Eye (tissue), 1 donor: ENCODE results near the gene ABCG2.
"Not testable (repeated sequence)": the region's sequence is repeated elsewhere in the genome, so short reads cannot be mapped to it uniquely, and the experiment has no call there.

Experiments
- DNase-seq: peaks from one replicate; pipeline ENCODE4 v3.0.0-alpha.2; 2015

Gene ABCG2

DNA sequence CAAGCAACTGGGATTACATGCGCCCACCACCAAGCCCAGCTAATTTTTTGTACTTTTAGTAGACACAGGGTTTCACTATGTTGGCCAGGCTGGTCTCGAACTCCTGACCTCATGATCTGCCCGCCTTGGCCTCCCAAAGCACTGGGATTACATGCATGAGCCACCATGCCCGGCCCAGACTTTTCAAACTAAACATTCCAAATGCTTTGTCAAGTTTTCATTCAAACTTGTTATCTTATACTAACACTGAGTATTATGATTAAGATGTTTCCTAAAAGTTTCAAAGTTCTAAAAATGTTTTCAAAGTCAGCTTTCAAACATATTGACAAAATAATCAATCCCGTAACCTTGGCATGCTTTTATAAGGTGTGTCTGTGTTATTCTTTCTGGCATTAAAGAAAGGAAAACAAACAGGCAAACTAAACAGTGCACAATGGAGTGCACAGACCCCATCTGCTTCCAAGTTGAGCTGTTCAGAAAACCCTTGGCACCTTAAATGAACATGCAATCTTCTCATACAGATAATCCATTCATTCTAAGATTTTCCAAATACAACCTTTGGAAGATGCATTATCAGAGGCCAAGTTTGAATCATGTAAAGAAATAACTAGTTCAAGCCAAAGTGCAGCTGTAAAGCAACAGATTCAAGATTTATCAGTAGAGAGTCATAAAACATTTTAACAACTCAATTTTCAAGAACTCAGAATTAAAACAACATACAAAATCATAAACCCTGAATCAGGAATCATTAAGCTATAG lies 49.1 kb downstream of the ABCG2 start:
- DNase-seq, result peak; percentile 6

DNA sequence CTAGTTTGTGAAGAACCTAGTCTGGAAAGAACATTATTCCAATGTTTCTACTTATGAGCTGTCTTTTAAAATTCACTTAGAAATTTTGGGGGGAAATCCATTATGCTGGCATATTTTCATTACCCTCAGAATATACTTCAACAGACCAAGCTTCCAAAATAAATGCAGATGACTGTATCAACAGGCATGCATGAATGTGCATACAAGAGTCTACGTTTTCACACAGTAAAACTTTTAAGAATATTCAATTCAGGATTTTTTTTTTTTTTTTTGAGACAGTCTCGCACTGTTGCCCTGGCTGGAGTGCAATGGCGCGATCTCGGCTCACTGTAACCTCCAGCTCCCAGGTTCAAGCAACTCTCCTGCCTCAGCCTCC lies 49.7 kb downstream of the ABCG2 start:
- DNase-seq, result no peak

DNA sequence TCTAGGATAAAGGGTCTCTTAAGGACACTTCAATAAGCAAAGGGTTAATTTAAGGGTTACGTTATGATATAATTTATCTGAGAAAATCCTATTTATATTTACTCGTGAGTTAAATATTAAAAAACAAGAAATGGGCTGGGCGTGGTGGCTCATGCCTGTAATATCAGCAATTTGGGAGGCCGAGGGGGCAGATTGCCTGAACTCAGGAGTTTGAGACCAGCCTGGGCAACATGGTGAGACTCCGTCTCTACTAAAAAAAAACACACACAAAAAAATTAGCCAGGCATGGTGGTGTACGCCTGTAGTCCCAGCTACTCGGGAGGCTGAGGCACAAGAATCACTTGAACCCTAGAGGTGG lies 50.4 kb downstream of the ABCG2 start:
- not testable (repeated sequence) for DNase-seq

- no peak for DNase-seq
These were observed 50.9 kb downstream of the ABCG2 start for GRCh38 chr4:88107406-88108107.

DNA sequence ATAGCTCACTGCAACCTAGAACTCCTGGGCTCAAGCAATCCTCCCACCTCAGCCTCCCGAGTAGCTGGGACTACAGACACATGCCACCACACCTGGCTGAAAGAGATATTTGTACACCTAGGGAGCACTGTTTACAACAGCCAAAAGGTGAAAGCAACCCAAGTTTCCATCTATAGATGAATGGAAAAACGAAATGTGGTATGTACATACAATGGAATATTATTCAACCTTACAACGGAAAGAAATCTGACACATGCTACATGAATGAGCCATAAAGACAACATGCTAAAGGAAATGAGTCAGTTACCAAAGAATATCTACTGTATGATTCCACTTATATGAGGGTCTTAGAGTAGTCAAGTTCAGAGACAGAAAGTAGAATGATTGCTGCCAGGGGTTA lies 52.2 kb downstream of the ABCG2 start:
- DNase-seq, result no peak

GRCh38 chr4:88104902-88105610 lies 53.4 kb downstream of the ABCG2 start:
- peak; percentile 17 for DNase-seq

DNA sequence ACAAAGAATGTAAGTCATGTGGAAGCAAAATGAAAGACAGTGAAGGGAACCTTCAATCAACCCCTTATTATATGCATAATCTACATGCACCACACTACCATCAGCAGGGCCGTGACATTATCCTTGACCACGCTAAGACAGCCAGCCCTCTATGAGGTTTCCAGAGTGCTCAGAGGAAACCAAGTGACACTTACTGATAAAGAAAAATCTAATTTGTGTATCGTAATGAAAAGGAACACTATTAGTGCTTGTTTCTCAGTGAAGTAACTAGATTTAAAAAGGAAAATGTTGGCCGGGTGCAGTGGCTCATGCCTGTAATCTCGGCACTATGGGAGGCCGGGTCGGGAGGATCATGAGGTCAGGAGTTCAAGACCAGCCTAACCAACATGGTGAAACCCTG lies 56.4 kb downstream of the ABCG2 start:
- DNase-seq, result no peak

- no peak for DNase-seq
These were observed 57.3 kb downstream of the ABCG2 start for GRCh38 chr4:88101165-88101564.

GRCh38 chr4:88098993-88099752 lies 59.3 kb downstream of the ABCG2 start:
- DNase-seq, result no peak

DNA sequence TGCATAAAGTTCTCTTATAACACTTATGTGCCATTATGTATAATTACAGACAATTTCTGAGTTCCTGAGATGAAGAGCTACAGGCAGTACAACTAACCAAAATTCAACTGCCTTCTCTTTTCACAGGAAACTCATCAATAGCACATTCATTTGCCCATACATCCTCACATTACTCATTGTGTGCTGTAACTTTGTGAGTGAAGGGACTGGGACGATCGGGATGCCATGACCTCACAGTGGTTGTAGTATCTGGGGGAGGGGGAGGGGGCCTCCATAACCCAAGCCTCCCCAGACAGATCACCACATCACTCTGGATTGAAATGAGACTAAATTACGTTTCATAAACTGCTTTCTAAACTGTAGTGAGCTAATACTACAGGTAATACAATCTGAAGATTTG lies 60.7 kb downstream of the ABCG2 start:
- no peak for DNase-seq

DNA sequence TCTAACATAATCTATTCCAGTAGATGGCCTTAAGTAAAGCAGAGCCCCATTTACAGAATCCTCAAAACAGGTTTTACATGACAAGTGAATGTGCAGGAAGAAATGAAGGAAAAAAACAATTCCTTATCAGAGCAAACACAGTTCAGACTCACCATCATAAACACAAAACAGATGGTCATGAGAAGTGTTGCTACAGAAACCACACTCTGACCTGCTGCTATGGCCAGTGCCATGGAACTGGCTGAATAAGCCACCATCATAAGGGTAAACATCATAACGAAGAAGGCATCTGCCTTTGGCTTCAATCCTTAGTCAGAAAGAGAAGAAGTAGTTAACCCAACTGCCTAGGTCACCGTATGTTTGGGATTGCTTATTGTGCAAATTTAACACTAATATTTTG lies 61.1 kb downstream of the ABCG2 start:
- no peak for DNase-seq

- DNase-seq, result no peak
These were observed 64.6 kb downstream of the ABCG2 start for GRCh38 chr4:88093874-88094273.

DNA sequence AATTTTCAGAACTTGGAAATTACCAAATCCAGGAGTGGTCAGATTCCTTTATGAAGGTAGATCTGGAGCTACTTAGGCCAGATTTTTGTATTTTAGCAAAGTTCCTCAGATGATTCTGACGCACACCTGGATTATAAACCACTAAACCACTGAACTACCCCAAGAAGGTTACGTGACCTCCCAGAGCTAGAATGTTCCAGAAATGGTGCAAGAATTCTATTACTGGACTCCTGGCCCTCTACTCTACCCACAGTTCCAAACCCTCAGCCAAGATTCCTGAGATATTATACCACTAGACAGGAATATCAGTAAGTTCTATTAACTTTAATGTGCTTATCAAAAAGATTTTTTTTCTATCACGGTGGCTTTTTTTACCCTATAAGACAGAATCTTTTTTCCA lies 67.1 kb downstream of the ABCG2 start:
- no peak for DNase-seq

DNA sequence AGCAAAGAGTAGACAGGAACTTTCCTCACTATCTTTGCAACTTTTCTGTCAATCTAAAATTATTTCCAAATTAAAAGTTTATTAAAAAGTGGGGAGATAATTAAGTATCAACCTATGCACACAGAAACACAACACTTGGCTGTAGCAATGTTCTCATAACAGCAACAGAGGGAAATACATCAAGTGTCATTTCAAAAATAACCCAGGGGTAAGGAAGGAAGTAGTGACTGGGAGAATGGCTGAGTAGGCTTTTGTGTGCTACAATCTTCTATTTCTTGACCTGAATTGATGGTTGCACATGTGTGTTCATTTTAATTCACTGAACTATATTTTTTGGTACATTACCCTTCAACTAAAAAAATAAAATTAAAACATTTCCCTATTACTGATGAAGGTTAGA lies 67.5 kb downstream of the ABCG2 start:
- DNase-seq, result no peak

GRCh38 chr4:88087004-88087403 lies 71.4 kb downstream of the ABCG2 start:
- DNase-seq, result no peak

GRCh38 chr4:88080626-88081025 lies 77.8 kb downstream of the ABCG2 start:
- no peak for DNase-seq

DNA sequence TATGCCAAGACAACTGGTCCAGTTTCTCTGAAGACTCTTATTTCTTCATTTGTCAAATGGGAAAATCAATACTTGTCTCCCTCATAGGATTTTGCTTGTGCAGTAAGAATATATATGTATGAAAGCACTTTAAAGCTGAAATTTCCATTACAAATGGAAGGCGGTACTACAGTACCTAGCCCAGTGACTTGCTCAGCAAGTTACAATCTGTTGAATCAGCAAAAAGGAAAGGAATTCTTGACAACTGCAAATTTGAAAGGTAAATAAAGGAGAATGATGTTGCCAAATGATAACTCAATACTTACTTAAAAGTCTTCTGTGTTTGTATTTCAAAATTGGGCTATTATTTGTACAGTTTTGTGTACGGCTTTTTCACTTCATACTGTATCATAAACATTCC lies 79.9 kb downstream of the ABCG2 start:
- DNase-seq, result no peak

- no peak for DNase-seq
These were observed 80.4 kb downstream of the ABCG2 start for GRCh38 chr4:88077911-88078524.

GRCh38 chr4:88075336-88075735 lies 83.1 kb downstream of the ABCG2 start:
- DNase-seq, result no peak

DNA sequence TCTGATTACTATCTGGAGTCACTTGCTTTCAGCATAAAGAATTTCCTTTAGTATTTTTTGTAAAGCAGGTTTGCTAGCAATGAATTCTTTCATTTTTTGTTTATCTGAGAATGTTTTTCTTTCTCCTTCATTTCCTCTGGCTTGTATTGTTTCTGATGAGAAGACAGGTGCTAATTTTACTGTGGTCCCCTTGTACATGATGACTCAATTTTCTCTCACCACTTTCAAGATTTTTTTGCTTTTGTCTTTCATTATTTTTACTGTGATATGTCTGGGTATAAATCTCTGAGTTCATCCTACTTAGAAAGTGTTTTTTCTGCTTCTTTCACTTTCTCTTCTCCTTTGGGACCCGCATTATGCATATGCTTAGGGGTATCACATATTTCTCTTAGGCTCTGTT lies 88.4 kb downstream of the ABCG2 start:
- DNase-seq, result no peak

GRCh38 chr4:88064410-88064809 lies 94.0 kb downstream of the ABCG2 start:
- DNase-seq, result no peak

GRCh38 chr4:88063634-88064296 lies 94.7 kb downstream of the ABCG2 start:
- DNase-seq, result no peak
